Measurements from ENCODE around the gene MYO3B.
A peak's percentile ranks its signal among the peaks of the same experiment; 100 is the strongest.

Gene MYO3B

GRCh38 chr2:170229125-170229524 is 51.2 kb downstream of the MYO3B start:
- DNase-seq (ENCODE audit: low read depth), result no peak
- no peak overlapping the region for H3K4me3 ChIP-seq (ENCODE audit: low read depth, low read length)
- TF ChIP-seq CTCF (IDR thresholded peaks at IDR 0.05; ENCODE audit: control insufficient read depth, extremely low read depth, insufficient read depth), result no peak

DNA sequence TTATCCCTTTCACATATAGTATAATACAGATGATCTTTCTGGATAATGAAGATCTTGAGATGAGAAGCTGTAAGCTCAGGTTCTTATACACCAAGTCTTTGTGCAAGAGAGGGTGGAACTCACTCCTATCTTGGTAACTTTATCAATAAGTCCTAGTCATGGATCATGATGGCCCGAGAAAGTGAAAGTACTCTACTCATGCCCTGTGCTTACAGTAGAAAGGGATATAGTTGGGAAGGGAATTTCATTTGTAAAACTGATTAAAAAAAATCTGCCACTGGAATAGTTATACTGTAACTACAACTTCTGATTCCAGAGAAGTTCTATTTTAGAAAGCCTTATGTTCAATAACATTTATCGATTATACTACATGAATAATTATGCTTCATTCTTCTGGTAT is 51.8 kb downstream of the MYO3B start:
- H3K4me3 ChIP-seq (ENCODE audit: low read depth, low read length), result no peak overlapping the region
- TF ChIP-seq CTCF (IDR thresholded peaks at IDR 0.05; ENCODE audit: control insufficient read depth, extremely low read depth, insufficient read depth), result no peak

DNA sequence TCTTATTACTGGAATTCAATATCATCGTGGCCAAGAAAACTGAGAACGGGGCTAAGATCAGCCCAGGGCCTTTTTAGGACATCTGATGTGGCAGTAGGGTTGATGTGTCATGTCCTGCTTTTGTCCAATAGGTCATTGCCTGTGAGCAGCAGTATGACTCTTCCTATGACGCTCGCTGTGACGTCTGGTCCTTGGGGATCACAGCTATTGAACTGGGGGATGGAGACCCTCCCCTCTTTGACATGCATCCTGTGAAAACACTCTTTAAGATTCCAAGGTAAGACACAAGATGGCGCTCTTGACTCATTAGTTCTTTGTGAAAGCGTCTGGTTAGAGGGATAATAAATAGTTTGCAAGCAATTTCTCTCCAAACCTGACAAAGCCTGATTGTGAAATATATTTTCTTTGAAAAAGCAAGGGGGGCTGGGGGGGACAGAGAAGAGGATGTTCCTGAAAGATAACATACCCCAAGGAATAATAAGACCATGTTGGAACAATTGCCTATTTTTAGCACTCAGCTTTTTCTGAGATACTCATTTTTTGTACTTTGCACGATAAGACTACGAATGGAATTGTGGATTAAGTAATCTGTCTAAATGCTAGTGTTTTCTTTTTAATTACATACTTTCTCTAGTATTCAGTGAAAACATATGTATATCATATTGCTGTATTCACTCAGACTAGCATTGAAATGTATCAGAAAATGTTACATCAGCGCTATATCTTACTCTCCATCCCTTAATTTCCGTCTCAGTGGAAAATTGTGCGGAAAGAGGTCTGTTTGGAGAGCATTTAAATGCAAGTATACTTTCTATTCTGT is 58.1 kb downstream of the MYO3B start:
- no peak for DNase-seq (ENCODE audit: low read depth)
- no peak overlapping the region for H3K4me3 ChIP-seq (ENCODE audit: low read depth, low read length)
- TF ChIP-seq CTCF (IDR thresholded peaks at IDR 0.05; ENCODE audit: control insufficient read depth, extremely low read depth, insufficient read depth), result peak; percentile 64

More for the DNA sequence above, 51.8 kb downstream of the MYO3B start:
- no peak for DNase-seq (ENCODE audit: low read depth)

GRCh38 chr2:170236680-170237047 is 58.7 kb downstream of the MYO3B start:
- no peak for DNase-seq (ENCODE audit: low read depth)
- H3K4me3 ChIP-seq (ENCODE audit: low read depth, low read length), result no peak overlapping the region
- TF ChIP-seq CTCF (IDR thresholded peaks at IDR 0.05; ENCODE audit: control insufficient read depth, extremely low read depth, insufficient read depth), result no peak

DNA sequence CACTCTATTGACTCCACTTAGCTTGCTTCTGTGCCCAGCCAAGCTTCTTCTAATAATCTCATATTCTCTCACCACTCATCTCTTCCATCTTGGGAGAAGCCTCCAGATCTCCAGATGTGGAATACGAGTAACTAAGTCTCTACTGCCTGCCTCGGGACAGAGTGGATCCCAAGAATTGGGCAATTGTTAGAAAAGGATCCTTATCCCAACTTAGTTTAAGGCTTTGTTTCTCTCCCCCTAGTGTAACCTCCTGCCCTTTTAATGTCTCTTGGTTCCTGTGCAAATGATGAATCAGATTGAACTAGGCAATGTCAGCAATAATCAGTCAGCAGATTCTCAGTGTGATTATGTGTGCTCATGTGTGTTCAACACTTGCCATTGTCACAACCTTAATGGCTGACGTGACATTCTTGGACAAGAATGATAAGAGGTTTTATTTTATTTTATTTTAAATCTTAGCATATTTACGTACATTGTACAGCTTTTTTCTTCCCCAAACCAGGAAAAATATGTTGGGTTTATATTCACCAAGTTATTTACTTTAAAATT is 59.7 kb downstream of the MYO3B start:
- DNase-seq (ENCODE audit: low read depth), result no peak
- no peak for TF ChIP-seq CTCF (IDR thresholded peaks at IDR 0.05; ENCODE audit: control insufficient read depth, extremely low read depth, insufficient read depth)
- H3K4me3 ChIP-seq (ENCODE audit: low read depth, low read length), result no peak overlapping the region

DNA sequence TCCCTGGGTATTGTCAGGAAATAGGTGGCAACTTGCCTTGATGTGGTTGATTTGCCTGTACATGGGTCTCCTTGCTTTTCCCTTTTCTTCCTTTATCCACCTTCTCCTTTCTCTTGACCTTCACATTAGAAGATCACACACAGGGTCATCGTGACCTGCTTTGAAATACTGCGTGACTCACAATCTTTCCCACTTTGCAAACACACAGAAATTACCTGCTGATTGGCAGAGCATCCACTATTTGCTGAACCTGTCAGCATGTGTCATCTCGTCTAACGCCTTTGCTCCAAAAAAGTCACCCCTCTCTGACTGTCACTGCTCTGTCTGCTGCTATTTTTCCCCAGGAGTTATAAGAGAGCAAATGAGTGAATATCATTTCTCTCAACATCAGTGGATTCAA is 60.8 kb downstream of the MYO3B start:
- TF ChIP-seq CTCF (IDR thresholded peaks at IDR 0.05; ENCODE audit: control insufficient read depth, extremely low read depth, insufficient read depth), result no peak
- H3K4me3 ChIP-seq (ENCODE audit: low read depth, low read length), result no peak overlapping the region
- no peak for DNase-seq (ENCODE audit: low read depth)

DNA sequence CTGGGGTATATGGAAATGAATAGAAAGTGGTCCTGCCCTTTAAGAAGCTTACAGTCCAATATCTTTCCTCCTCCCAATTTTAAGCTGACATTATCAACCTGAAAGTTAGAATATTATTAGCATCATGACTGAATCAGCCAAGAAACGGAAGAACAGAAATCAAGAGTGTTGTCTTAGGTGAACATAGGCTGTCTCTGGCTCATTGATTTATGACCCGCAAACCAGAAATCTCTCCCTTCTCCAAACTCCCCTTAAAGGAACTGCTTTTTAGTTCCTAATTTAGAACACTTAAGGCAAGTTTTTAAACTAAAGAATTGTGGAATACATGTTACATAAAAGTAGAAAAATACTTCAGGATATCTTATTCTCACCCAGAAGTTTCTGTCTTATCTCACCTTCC is 62.7 kb downstream of the MYO3B start:
- no peak for DNase-seq (ENCODE audit: low read depth)
- TF ChIP-seq CTCF (IDR thresholded peaks at IDR 0.05; ENCODE audit: control insufficient read depth, extremely low read depth, insufficient read depth), result no peak

More for the DNA sequence above, 62.7 kb downstream of the MYO3B start:
- no peak overlapping the region for H3K4me3 ChIP-seq (ENCODE audit: low read depth, low read length)

Data from LNCaP clone FGC (cell line).